GM21825 (cell line): ENCODE data around the gene GALNT17.
"Not testable (repeated sequence)": the region's sequence is repeated elsewhere in the genome, so short reads cannot be mapped to it uniquely, and the experiment has no call there.

Experiments used
- ATAC-seq: cut with Tn5 transposase; IDR thresholded peaks from one replicate; pipeline ENCODE4 v1.9.1; 2021; ENCODE audit warnings: mild to moderate bottlenecking, moderate library complexity; ENCODE audit not compliant: unreplicated experiment

Gene GALNT17

GRCh38 chr7:71604818-71605414, 473.0 kb downstream of the GALNT17 start:
- ATAC-seq: no peak

DNA sequence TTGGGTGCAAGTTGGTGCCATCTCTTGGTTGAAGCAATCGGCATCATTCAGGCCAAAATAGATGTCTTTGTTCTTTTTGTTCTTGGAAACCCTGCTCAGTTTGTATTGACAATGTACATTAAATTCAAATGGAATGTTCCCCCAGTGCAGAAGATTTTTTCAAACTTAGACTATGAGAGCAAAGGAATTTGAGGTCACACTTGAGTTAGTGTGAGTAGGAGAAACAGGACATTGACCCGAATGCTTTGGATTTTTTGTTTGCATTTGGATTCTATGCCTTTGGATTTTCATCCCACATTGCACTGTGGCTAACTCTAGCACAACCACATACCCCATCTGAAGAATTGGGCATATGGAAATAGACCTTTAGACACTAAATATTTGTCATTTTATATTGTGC, 480.0 kb downstream of the GALNT17 start:
- ATAC-seq: no peak

- ATAC-seq: no peak
Measured at GRCh38 chr7:71612911-71613310, 481.0 kb downstream of the GALNT17 start.

- ATAC-seq: no peak
Measured at GRCh38 chr7:71613313-71613712, 481.4 kb downstream of the GALNT17 start.

DNA sequence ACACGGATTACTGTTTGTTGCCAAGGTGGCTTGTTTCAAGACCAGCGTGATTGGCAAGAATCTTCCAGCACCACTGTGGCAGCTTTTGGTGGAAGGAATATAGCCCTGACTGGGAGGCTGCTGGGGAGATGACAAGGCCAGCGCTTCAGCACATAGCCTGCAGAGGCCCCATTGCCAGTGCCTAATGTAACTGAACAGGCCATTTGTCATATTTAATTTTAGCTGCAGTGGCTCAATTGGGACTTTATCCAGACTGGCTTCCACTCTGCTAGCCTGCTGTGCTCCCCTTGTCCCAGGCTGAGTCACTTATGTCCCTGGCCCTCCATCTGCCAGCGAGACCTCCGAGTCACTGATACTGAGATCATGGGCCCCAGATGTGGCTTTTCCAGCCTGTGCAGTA, 483.1 kb downstream of the GALNT17 start:
- no peak for ATAC-seq

DNA sequence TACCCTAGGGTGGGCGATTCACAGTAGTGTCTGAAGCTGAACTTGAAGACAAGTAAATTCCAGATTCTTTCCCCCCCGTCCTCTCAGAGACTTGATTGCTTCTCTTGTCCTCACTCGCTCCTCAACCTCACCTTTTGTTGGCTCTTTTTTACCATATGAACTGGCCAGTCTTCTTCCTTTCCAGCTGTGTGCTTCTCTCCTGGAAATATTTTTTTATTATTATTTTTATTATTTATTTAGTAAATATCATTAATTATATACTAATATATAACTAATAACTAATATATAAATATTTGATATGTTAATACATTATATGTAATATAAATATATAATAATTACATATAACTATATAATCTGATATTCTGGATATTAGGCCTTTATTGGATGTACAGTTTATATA, 484.3 kb downstream of the GALNT17 start:
- no peak for ATAC-seq

DNA sequence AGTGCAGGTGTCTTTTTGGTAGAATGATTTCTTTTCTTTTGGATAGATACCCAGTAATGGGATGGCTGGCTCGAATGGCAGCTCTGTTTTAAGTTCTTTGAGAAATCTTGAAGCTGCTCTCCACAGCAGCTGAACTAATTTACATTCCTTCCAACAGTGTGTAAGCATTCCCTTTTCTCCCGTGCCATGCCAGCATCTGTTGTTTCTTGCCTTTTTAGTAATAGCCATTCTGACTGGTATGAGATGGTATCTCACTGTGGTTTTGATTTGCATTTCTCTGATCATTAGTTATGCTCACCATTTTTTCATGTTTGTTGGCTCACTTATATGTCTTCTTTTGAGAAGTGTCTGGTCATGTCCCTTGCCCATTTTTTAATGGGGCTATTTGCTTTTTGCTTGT, 486.3 kb downstream of the GALNT17 start:
- ATAC-seq: no peak

GRCh38 chr7:71625545-71625944, 493.6 kb downstream of the GALNT17 start:
- ATAC-seq: no peak

DNA sequence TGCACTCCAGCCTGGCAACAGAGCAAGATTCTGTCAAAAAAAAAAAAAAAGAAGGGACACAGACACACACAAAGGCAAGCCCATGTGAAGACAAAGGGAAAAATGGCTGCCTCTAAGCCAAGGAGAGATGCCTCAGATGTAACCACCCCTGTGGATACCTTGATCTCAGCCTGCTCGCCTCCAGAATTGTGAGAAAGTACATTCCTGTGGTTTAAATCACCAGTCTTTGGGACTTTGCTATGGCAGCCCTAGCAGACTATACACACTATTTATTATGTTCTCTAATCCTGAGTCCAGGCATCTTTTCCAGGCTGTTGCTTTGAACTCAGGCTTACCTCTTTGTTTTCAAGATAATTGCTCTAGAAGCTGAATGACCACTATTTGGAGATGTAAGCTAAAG, 494.3 kb downstream of the GALNT17 start:
- no peak for ATAC-seq

DNA sequence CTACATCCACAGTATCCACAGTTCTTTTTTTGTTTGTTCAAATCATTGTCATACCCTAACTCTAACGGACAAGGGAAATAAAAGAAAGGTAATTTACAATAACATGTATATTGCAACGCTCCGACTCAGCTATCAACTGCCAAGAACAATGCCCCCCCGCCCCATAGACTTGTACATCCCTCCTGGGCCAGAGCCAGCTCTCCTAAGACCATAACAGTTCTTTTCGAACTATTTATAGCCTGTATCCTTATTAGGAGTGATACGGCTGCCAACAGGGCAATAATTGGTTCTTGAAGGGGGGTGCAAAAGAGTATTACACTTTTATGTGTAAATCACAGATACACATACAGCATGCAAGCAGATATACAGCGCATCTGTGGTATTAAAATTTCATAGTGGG, 495.7 kb downstream of the GALNT17 start:
- ATAC-seq: no peak

- no peak for ATAC-seq
Measured at GRCh38 chr7:71630516-71630915, 498.6 kb downstream of the GALNT17 start.

DNA sequence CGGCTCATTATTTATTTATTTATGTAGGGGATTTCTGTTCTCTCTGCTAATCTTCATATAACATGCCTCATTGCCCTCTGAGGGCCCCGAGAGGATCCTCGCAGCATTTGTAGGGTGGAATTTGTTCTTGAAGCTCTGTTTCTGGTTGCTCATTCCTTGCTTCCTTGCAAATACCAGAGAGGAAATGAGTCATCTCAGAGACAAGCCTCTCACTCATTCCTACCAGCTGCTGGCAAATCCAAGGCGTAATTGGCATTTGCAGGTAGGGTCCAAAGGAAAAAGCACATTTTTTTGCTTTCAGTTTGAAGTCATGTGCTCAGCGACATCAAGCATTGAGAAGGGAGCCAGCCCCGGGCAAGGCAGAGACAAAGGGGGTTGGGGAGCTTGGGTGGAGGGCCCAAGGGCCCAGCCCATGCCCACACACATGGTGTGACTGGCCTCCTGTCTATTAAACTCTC, 501.6 kb downstream of the GALNT17 start:
- no peak for ATAC-seq

GRCh38 chr7:71635849-71636248, 503.9 kb downstream of the GALNT17 start:
- not testable (repeated sequence) for ATAC-seq

DNA sequence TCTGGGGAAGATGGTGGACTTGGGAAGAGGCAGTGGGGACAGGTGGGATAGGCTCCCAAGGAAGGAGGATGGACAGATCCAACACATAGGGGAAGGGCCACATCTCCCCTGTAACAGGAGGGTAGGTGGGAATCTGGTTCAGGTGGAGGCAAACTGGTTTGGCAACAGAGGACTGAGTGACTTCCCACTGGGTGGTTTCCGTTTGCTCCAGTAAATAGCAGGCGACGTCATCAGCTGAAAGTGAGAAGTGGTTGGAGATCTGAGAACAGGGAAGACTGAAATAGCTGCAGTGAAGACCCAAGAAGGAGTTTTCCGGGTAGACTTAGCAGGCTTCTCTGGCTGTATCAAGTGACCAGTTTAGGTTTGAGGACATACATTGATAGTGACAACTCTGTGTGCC, 504.4 kb downstream of the GALNT17 start:
- no peak for ATAC-seq

DNA sequence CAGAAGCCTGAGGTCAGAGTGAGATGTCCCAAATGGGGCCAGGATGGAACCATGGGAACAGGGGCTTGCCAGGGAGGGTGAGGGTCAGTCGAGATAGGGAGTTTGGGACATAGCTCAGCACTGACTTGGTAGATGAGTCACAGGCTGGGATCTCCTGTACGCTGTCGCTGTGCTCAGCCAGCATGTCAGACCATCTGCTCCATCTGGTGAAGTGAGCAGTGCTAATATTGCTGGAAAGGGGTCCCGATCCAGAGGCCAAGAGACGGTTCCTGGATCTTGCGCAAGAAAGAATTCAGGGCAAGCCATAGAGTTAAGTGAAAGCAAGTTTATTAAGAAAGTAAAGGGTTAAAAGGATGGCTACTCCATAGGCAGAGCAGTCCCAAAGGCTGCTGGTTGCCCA, 505.6 kb downstream of the GALNT17 start:
- no peak for ATAC-seq

DNA sequence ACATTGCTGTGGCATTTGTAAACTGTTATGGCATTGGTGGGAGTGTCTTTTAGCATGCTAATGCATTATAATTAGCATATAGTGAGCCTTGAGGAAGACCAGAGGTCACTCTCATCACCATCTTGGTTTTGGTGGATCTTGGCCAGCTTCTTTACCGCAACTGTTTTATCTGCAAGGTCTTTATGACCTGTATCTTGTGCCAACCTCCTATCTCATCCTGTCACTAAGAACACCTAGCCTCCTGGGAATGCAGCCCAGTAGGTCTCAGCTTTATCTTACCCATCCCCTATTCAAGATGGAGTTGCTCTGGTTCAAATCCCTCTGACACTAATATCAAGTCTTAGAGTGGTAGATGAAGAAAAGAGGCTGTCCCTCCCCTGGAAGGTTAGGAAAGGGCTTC, 506.2 kb downstream of the GALNT17 start:
- no peak for ATAC-seq

DNA sequence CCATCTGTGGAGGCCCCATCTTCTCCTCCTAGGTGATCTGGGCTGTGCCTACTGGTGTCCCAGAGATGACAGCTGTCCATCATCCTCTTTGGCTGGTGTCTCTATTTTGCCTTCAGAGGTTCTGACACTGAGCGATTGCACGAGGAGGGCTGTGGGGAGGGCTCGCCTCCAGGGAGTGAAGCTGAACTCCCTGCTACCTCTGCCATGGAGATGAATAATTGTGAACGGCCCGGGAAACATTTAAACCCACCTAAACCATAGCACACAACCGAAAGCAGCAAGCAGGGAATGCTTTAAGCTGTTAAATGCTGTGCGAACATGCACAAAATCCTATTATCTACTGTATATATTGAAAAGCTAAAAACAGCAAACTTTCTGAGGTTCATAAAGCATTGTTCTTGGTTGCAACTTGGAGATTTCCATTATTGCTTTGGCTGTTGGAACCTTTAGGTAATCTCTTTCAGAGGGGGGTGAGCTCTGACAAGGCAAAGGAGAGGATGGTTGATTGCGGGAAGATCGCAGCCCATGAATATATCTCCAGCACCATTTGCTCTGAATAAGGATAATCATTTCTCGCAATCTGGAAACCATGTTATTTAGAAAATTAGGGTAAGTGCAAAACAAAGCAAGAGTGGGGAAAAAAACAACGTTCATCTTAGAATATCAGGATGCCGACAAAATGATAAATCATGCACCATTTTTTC, 507.6 kb downstream of the GALNT17 start:
- ATAC-seq: no peak

DNA sequence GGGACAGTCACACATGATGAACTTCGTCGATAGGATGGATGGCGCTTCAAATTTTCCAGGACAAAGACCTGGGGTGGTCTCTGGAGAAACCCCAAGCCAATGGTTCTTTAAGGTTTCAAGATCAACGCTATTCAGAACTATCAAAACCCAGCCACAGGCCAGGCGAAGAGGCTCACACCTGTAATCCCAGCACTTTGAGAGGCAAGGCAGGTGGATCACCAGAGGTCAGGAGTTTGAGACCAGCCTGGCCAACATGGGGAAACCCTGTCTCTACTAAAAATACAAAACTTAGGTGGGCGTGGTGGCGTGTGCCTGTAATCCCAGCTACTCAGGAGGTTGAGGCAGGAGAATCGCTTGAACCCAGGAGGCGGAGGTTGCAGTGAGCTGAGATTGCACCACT, 511.1 kb downstream of the GALNT17 start:
- ATAC-seq: not testable (repeated sequence)

- no peak for ATAC-seq
Measured at GRCh38 chr7:71645836-71646235, 513.9 kb downstream of the GALNT17 start.

- no peak for ATAC-seq
Measured at GRCh38 chr7:71649812-71650211, 517.9 kb downstream of the GALNT17 start.

- no peak for ATAC-seq
Measured at GRCh38 chr7:71650653-71651337, 518.9 kb downstream of the GALNT17 start.

DNA sequence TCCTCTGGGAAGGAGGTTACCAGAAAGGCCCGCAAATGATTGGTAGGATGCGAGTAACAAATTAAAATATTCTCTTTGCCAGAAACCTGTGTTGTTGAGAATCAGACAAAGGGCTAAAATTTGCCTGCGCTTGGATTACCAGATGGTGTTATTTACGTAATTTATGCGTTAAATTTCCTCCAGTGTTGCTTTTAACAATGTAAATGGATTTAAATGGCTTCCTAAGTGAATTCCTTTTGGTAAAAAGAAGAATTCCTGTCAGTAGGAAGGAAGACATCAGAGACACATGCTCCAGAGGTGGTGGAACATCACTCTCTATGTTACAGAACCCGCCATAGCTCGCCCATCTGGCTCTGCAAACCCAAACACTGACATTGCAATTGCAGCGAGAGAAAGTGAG, 520.6 kb downstream of the GALNT17 start:
- no peak for ATAC-seq
